AG09319 (cell line): ENCODE measurements around the gene CEP162.
"Not testable (repeated sequence)": the region's sequence is repeated elsewhere in the genome, so short reads cannot be mapped to it uniquely, and the experiment has no call there.

Source experiments
- DNase-seq: peaks from one replicate; pipeline ENCODE4 v3.0.0-alpha.2; 2010; ENCODE audit warnings: low read depth; ENCODE audit errors: extremely low read depth
- TF ChIP-seq, protein P1 (sequence below): IDR thresholded peaks from 2 replicates; pipeline ENCODE4 v1.5.1; 2011; ENCODE audit warnings: low read depth, mild to moderate bottlenecking, inconsistent platforms, low read length, moderate library complexity

CEP162 gene

DNA sequence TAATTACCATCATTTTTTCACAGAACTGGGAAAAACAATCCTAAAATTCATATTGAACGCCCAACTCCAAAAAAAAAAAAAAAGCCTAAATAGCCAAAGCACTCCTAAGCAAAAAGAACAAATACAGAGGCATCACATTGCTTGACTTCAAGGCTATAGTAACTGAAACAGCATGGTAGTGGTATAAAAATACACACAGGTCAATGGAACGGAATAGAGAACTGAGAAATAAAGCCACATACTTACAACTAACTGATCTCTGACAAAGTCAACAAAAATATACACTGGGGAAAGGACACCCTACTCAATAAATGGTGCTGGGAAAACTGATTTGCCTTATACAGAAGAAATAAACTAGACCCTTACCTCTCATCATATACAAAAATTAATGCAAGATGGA, 104.3 kb downstream of the CEP162 start:
- TF ChIP-seq, protein P1, sequence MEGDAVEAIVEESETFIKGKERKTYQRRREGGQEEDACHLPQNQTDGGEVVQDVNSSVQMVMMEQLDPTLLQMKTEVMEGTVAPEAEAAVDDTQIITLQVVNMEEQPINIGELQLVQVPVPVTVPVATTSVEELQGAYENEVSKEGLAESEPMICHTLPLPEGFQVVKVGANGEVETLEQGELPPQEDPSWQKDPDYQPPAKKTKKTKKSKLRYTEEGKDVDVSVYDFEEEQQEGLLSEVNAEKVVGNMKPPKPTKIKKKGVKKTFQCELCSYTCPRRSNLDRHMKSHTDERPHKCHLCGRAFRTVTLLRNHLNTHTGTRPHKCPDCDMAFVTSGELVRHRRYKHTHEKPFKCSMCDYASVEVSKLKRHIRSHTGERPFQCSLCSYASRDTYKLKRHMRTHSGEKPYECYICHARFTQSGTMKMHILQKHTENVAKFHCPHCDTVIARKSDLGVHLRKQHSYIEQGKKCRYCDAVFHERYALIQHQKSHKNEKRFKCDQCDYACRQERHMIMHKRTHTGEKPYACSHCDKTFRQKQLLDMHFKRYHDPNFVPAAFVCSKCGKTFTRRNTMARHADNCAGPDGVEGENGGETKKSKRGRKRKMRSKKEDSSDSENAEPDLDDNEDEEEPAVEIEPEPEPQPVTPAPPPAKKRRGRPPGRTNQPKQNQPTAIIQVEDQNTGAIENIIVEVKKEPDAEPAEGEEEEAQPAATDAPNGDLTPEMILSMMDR, result no peak

DNA sequence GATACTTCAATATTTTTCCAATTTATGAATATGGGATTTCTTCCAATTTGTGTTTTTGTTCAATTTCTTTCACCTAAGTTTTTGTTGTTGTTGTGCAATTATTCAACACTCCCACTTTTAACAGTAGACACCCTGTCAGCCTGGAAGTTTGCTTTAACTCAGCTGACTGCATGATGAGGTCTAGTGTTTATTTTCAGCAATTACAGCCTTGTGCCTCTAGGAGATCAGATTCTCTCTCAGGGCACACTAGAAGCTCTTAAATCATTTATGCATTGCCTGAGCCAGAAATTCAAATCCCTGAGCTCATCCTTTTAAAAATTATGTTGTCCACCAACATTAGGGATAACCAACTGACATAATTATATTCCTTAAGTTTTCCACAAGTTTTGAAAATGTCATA, 108.2 kb downstream of the CEP162 start:
- DNase-seq, result no peak
- TF ChIP-seq, protein P1, result no peak

More for the DNA sequence above, 104.3 kb downstream of the CEP162 start:
- no peak for DNase-seq

DNA sequence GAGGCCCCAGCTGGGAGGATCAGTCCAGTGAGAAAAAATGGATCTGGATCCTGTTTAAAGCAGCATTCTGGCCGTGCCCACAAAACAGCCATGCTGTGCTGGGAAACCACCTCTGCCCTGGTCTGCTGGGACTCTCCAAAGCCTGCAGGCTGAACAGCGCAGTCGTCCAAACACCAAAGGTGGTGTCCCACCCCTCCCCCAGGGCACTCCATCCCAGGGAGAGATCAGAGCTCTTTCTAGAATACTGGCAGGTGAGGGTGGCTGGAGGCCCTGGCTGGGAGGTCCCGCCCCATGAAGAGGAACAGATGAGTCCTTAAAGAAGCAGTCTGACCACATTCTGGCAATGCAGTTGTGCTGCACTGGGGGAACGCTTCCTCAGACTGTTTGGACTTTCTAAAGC, 109.3 kb downstream of the CEP162 start:
- DNase-seq, result no peak
- TF ChIP-seq, protein P1, result no peak

DNA sequence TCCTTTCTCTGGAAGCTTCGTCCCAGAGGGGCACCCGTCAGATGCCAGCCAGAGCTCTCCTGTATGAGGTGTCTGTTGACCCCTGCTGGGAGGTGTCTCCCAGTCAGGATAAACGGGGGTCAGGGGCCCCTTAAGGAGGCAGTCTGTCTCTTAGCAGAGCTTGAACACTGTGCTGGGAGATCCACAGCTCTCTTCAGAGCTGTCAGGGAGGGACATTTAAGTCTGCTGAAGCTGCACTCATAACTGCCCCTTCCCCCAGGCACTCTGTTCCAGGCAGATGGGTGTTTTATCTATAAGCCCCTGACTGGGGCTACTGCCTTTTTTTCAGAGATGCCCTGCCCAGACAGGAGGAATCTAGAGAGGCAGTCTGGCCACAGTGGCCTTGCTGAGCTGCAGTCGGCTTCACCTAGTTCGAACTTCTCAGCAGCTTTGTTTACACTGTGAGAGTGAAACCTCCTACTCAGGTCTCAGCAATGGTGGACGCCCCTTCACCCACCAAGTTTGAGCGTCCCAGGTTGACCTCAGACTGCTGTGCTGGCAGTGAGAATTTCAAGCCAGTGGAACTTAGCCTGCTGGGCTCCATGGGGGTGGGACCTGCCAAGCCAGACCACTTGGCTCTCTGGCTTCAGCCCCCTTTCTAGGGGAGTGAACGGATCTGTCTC, 112.4 kb downstream of the CEP162 start:
- DNase-seq, result not testable (repeated sequence)

DNA sequence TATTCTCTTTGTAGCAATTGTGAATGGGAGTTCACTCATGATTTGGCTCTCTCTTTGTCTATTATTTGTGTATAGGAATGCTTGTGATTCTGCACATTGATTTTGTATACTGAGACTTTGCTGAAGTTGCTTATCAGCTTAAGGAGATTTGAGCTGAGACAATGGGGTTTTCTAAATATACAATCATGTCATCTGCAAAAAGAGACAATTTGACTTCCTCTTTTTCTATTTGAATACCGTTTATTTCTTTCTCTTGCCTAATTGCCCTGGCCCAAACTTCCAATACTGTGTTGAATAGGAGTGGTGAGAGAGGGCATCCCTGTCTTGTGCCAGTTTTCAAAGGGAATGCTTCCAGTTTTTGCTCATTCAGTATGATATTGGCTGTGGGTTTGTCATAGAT, 116.1 kb downstream of the CEP162 start:
- DNase-seq, result not testable (repeated sequence)

DNA sequence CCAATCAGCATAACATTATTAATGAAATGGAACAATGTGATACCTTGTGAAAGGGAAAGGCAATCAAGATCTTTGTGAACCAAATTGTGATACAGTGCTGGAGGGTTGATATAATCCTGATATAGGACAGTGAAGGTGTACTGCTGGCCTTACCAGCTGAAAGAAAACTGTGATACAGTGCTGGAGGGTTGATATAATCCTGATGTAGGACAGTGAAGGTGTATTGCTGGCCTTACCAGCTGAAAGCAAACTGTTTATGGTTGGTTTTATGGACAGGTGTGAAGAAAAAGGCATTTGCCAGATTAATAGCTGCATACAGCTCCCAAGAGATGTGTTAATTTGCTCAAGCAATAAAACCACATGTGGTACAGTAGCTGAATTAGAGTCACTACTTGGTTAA, 119.9 kb downstream of the CEP162 start:
- DNase-seq, result no peak
- TF ChIP-seq, protein P1, result no peak

DNA sequence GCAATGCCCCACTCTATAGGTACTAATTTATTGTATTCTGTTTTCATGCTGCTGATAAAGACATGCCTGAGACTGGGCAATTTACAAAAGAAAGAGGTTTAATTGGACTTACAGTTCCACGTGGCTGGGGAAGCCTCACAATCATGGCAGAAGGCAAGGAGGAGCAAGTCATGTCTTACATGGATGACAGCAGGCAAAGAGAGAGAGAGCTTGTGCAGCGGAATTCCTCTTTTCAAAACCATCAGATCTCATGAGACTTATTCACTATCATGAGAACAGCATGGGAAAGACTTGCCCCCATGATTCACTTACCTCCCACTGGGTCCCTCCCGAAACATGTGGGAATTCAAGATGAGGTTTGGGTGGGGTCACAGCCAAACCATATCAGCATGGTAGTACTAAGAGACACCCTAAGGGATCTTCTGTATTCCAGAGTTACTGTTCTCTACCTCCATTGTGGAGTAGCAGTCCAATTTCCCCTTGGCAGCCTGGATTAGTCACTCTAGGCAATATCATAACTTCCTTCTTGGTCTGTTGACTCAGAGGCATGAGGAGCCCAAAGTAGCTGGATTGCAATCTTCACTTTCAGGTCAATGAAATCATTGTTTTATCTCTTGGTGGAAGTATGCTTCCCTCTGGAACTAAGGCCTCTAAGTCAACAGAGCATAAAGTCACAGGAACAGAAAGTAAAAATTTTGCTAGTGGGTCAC, 122.1 kb downstream of the CEP162 start:
- not testable (repeated sequence) for DNase-seq

DNA sequence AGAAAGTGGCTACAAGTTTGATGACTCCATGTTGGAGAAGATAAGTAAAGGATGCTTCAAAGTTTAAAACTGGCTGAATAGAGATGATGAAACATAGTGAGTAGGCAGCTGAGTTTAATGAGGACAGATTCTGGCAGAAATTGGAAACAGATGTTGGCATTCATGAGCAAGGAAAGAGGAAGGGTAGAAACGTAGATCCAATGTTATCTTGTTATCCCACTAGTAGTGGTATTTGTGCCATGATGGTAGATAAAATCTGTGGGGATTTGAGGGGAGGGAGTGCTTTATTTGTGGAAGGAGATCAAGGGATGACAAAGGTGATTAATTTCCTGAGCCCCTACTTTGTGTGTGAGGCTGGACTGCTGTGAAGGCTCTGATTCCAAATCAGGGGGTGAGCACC, 124.4 kb downstream of the CEP162 start:
- TF ChIP-seq, protein P1, result no peak
- DNase-seq, result peak; percentile 19

DNA sequence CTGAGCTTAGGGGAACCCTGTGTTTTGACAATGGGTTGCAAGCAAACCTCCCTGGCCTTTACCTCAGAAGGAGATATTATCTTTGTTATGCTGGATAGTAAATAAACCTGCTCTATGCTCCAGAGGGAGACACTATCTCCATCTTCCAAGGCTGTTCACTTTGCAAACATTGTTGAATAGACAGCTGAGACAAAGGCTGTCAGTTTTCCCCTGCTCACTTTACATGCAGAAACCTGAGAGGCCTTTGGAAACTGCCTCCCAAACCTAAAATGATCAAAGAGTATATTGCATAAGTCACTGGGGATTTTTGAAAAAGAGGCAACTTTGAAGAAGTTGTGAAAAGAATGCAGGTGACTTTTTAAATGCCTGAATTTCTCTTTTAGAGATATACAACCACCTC, 132.3 kb downstream of the CEP162 start:
- no peak for DNase-seq
- TF ChIP-seq, protein P1, result no peak
